ENCODE measurements around the gene OR6V1.
"Not testable (repeated sequence)": the region's sequence is repeated elsewhere in the genome, so short reads cannot be mapped to it uniquely, and the experiment has no call there.

The OR6V1 gene

GRCh38 chr7:143069912-143070500, 17.9 kb downstream of the OR6V1 start:
- no peak for TF ChIP-seq CTCF (conservative IDR thresholded peaks at IDR 0.05; ENCODE audit: control insufficient read depth, insufficient read depth, low read depth, low read length)

GRCh38 chr7:143073556-143073955, 21.4 kb downstream of the OR6V1 start:
- TF ChIP-seq CTCF (conservative IDR thresholded peaks at IDR 0.05; ENCODE audit: control insufficient read depth, insufficient read depth, low read depth, low read length): no peak
- DNase-seq (ENCODE audit: low read depth): no peak
- no peak overlapping the region for H3K4me3 ChIP-seq (ENCODE audit: control insufficient read depth, low read depth, low read length)

More at GRCh38 chr7:143069912-143070500, 17.9 kb downstream of the OR6V1 start:
- no peak for DNase-seq (ENCODE audit: low read depth)
- no peak overlapping the region for H3K4me3 ChIP-seq (ENCODE audit: control insufficient read depth, low read depth, low read length)

- no peak overlapping the region for H3K4me3 ChIP-seq (ENCODE audit: control insufficient read depth, low read depth, low read length)
- no peak for TF ChIP-seq CTCF (conservative IDR thresholded peaks at IDR 0.05; ENCODE audit: control insufficient read depth, insufficient read depth, low read depth, low read length)
Measured at GRCh38 chr7:143074141-143074540, 22.0 kb downstream of the OR6V1 start.

GRCh38 chr7:143085109-143085508, 33.0 kb downstream of the OR6V1 start:
- no peak for TF ChIP-seq CTCF (conservative IDR thresholded peaks at IDR 0.05; ENCODE audit: control insufficient read depth, insufficient read depth, low read depth, low read length)
- H3K4me3 ChIP-seq (ENCODE audit: control insufficient read depth, low read depth, low read length): no peak overlapping the region
- no peak for DNase-seq (ENCODE audit: low read depth)

More at GRCh38 chr7:143074141-143074540, 22.0 kb downstream of the OR6V1 start:
- DNase-seq (ENCODE audit: low read depth): no peak

GRCh38 chr7:143085610-143086009, 33.5 kb downstream of the OR6V1 start:
- not testable (repeated sequence) for H3K4me3 ChIP-seq (ENCODE audit: control insufficient read depth, low read depth, low read length); DNase-seq (ENCODE audit: low read depth)

GRCh38 chr7:143088549-143089231, 36.5 kb downstream of the OR6V1 start:
- not testable (repeated sequence) for DNase-seq (ENCODE audit: low read depth); H3K4me3 ChIP-seq (ENCODE audit: control insufficient read depth, low read depth, low read length)

GRCh38 chr7:143096146-143096545, 44.0 kb downstream of the OR6V1 start:
- TF ChIP-seq CTCF (conservative IDR thresholded peaks at IDR 0.05; ENCODE audit: control insufficient read depth, insufficient read depth, low read depth, low read length): no peak
- no peak overlapping the region for H3K4me3 ChIP-seq (ENCODE audit: control insufficient read depth, low read depth, low read length)

GRCh38 chr7:143099579-143099978, 47.4 kb downstream of the OR6V1 start:
- not testable (repeated sequence) for H3K4me3 ChIP-seq (ENCODE audit: control insufficient read depth, low read depth, low read length); DNase-seq (ENCODE audit: low read depth)

More at GRCh38 chr7:143096146-143096545, 44.0 kb downstream of the OR6V1 start:
- DNase-seq (ENCODE audit: low read depth): no peak

Data from fibroblast of mammary gland (primary cell).